Activated CD4-positive, alpha-beta memory T cell treated with anti-CD3 and anti-CD28 coated beads for 36 hours (primary cell): Measurements from ENCODE around the gene DENND1B. TPM values are rescaled to one million over a fixed set of nuclear protein-coding genes. Genes with fewer than 3 reads are reported as not detected.
"Not testable (repeated sequence)": the region's sequence is repeated elsewhere in the genome, so short reads cannot be mapped to it uniquely, and the experiment has no call there.

Experiments used
- CTCF ChIA-PET: fragments of 350-600 bp; sonication (Branson Sonifier 250); formaldehyde crosslinking; loops from one replicate; lab custom pipeline; 2021; ENCODE audit warnings: antibody characterized with exemption, inconsistent platforms; lab: Charles Lee
- POLR2A ChIA-PET: fragments of 350-600 bp; sonication (Branson Sonifier 250); formaldehyde crosslinking; loops from one replicate; lab custom pipeline; 2021; ENCODE audit warnings: antibody characterized with exemption; lab: Charles Lee
- DNase-seq: peaks from one replicate; pipeline ENCODE4 v3.0.0-alpha.2; 2020
- H3K27ac Mint-ChIP-seq: one replicate; pipeline ENCODE4 v1.8.0; 2021; ENCODE audit warnings: mixed read lengths
- H3K27me3 Mint-ChIP-seq: one replicate; pipeline ENCODE4 v1.8.0; 2021; ENCODE audit warnings: mixed read lengths
- H3K36me3 Mint-ChIP-seq: one replicate; pipeline ENCODE4 v1.8.0; 2021; ENCODE audit warnings: mixed read lengths
- H3K4me1 Mint-ChIP-seq: one replicate; pipeline ENCODE4 v1.8.0; 2021; ENCODE audit warnings: low read depth, mixed read lengths
- H3K4me3 Mint-ChIP-seq: one replicate; pipeline ENCODE4 v1.8.0; 2021; ENCODE audit warnings: mild to moderate bottlenecking, mixed read lengths
- H3K9me3 Mint-ChIP-seq: one replicate; pipeline ENCODE4 v1.8.0; 2021; ENCODE audit warnings: mixed read lengths
- intact Hi-C: fragments of 100-400 bp; cut with micrococcal nuclease; formaldehyde crosslinking; loops from one replicate; pipeline ENCODE4 v1.15.1; 2023
- total RNA-seq, 2 experiments: library from RNA; stranded (reverse); gene quantifications; one replicate each; pipeline ENCODE4 v1.2.3, GENCODE V29; 2021

Gene DENND1B
- total RNA-seq, 2 experiments from 2014 or later = 12.5 to 15.6 TPM

- ChIA-PET CTCF (no interaction called here), POLR2A (interaction anchor here (0.7 kb wide), 1 partner anchor 70 kb away, joined by 3 read pairs; no protein-coding TSS in a partner anchor)
- Mint-ChIP-seq H3K4me1 (peaks cover 71% of the 10 kb centered on the region), H3K27ac (peak overlapping the region; percentile 59), H3K27me3 (no peaks in the 10 kb centered on the region), H3K36me3 (peaks cover 15% of the 10 kb centered on the region), H3K9me3 (no peaks in the 10 kb centered on the region), H3K4me3 (peak overlapping the region; percentile 7)
- DNase-seq = no peak
- intact Hi-C loops = no loop called here
Observed at GRCh38 chr1:197768014-197768805, 7.1 kb downstream of the DENND1B start.

GRCh38 chr1:197763769-197764168 is 11.5 kb downstream of the DENND1B start:
- no peak overlapping the region for H3K27ac Mint-ChIP-seq
- intact Hi-C loops = no loop called here

GRCh38 chr1:197763307-197763706 is 12.0 kb downstream of the DENND1B start:
- POLR2A ChIA-PET = interaction anchor here (1.3 kb wide), 1 partner anchor 13 kb away, joined by 5 read pairs; no protein-coding TSS in a partner anchor
- Mint-ChIP-seq H3K27ac (no peak overlapping the region), H3K36me3 (peaks cover 6% of the 10 kb centered on the region), H3K4me3 (no peak overlapping the region), H3K9me3 (no peaks in the 10 kb centered on the region), H3K27me3 (no peaks in the 10 kb centered on the region), H3K4me1 (peaks cover 54% of the 10 kb centered on the region)
- CTCF ChIA-PET = interaction anchor here (1.2 kb wide), 1 partner anchor 10 kb away, joined by 4 read pairs; no protein-coding TSS in a partner anchor
- DNase-seq = no peak
- intact Hi-C loops = no loop called here

More at GRCh38 chr1:197763769-197764168, 11.5 kb downstream of the DENND1B start:
- POLR2A ChIA-PET = interaction anchor here (0.9 to 1.3 kb wide), 2 partner anchors 11 to 12 kb away, joined by 3 to 5 read pairs; partner anchors contain the start of gene DENND1B
- DNase-seq = no peak
- Mint-ChIP-seq H3K9me3 (no peaks in the 10 kb centered on the region), H3K4me1 (peaks cover 56% of the 10 kb centered on the region), H3K27me3 (no peaks in the 10 kb centered on the region), H3K36me3 (peaks cover 6% of the 10 kb centered on the region), H3K4me3 (no peak overlapping the region)
- CTCF ChIA-PET = no interaction called here

GRCh38 chr1:197761654-197762053 is 13.6 kb downstream of the DENND1B start:
- Mint-ChIP-seq H3K27me3 (no peaks in the 10 kb centered on the region), H3K4me1 (peaks cover 49% of the 10 kb centered on the region)

GRCh38 chr1:197755553-197755952 is 19.7 kb downstream of the DENND1B start:
- POLR2A ChIA-PET, H3K4me3 Mint-ChIP-seq, H3K27me3 Mint-ChIP-seq, H3K27ac Mint-ChIP-seq, DNase-seq, intact Hi-C loops, H3K9me3 Mint-ChIP-seq: not testable (repeated sequence)
- CTCF ChIA-PET = interaction anchor here (0.6 kb wide), 1 partner anchor 229 kb away, joined by 7 read pairs; no protein-coding TSS in a partner anchor
- Mint-ChIP-seq H3K4me1 (peaks cover 37% of the 10 kb centered on the region), H3K36me3 (peaks cover 12% of the 10 kb centered on the region)

More at GRCh38 chr1:197761654-197762053, 13.6 kb downstream of the DENND1B start:
- ChIA-PET CTCF (interaction anchor here (1.6 kb wide), 1 partner anchor 107 kb away, joined by 6 read pairs; no protein-coding TSS in a partner anchor), POLR2A (interaction anchor here (0.6 to 0.8 kb wide), 4 partner anchors 12 to 849 kb away, joined by 4 to 7 read pairs (median 5); partner anchors contain the start of gene DENND1B)
- peaks cover 2% of the 10 kb centered on the region for H3K36me3 Mint-ChIP-seq
- intact Hi-C loops = no loop called here
- no peak overlapping the region for H3K4me3 Mint-ChIP-seq
- H3K9me3 Mint-ChIP-seq = no peaks in the 10 kb centered on the region
- no peak overlapping the region for H3K27ac Mint-ChIP-seq
- no peak for DNase-seq

- Mint-ChIP-seq H3K36me3 (peaks cover 15% of the 10 kb centered on the region), H3K4me1 (peaks cover 40% of the 10 kb centered on the region)
- H3K4me3 Mint-ChIP-seq, H3K27me3 Mint-ChIP-seq, CTCF ChIA-PET, H3K9me3 Mint-ChIP-seq, H3K27ac Mint-ChIP-seq, intact Hi-C loops, DNase-seq, POLR2A ChIA-PET: not testable (repeated sequence)
Observed at GRCh38 chr1:197752652-197753164, 22.6 kb downstream of the DENND1B start.

GRCh38 chr1:197750366-197750765 is 24.9 kb downstream of the DENND1B start:
- no peak for DNase-seq
- Mint-ChIP-seq H3K4me1 (peaks cover 37% of the 10 kb centered on the region), H3K27me3 (no peaks in the 10 kb centered on the region), H3K36me3 (peaks cover 27% of the 10 kb centered on the region), H3K27ac (no peak overlapping the region), H3K4me3 (no peak overlapping the region), H3K9me3 (peaks cover 9% of the 10 kb centered on the region)
- ChIA-PET CTCF (no interaction called here), POLR2A (no interaction called here)
- intact Hi-C loops = no loop called here

- no peak overlapping the region for H3K4me3 Mint-ChIP-seq
- no peak overlapping the region for H3K27ac Mint-ChIP-seq
- DNase-seq = no peak
- H3K9me3 Mint-ChIP-seq = peaks cover 2% of the 10 kb centered on the region
- CTCF ChIA-PET = no interaction called here
- no peaks in the 10 kb centered on the region for H3K27me3 Mint-ChIP-seq
- H3K36me3 Mint-ChIP-seq = peaks cover 21% of the 10 kb centered on the region
- peaks cover 56% of the 10 kb centered on the region for H3K4me1 Mint-ChIP-seq
- POLR2A ChIA-PET = no interaction called here
- intact Hi-C loops = no loop called here
Observed at GRCh38 chr1:197745911-197746310, 29.4 kb downstream of the DENND1B start.

- peaks cover 2% of the 10 kb centered on the region for H3K9me3 Mint-ChIP-seq
- intact Hi-C loops = no loop called here
- no peak for DNase-seq
- peaks cover 21% of the 10 kb centered on the region for H3K36me3 Mint-ChIP-seq
- H3K27me3 Mint-ChIP-seq = no peaks in the 10 kb centered on the region
- H3K4me3 Mint-ChIP-seq = no peak overlapping the region
- peaks cover 53% of the 10 kb centered on the region for H3K4me1 Mint-ChIP-seq
- CTCF ChIA-PET = interaction anchor here (0.8 kb wide), 1 partner anchor 124 kb away, joined by 8 read pairs; no protein-coding TSS in a partner anchor
- POLR2A ChIA-PET = no interaction called here
- no peak overlapping the region for H3K27ac Mint-ChIP-seq
Observed at GRCh38 chr1:197744979-197745378, 30.3 kb downstream of the DENND1B start.

- Mint-ChIP-seq H3K4me3 (no peak overlapping the region), H3K27me3 (no peaks in the 10 kb centered on the region), H3K4me1 (peaks cover 56% of the 10 kb centered on the region), H3K9me3 (peaks cover 2% of the 10 kb centered on the region), H3K36me3 (peaks cover 21% of the 10 kb centered on the region), H3K27ac (no peak overlapping the region)
- CTCF ChIA-PET = no interaction called here
- DNase-seq = no peak
- intact Hi-C loops = no loop called here
- POLR2A ChIA-PET = no interaction called here
Observed at GRCh38 chr1:197743578-197743977, 31.7 kb downstream of the DENND1B start.

- CTCF ChIA-PET = no interaction called here
- Mint-ChIP-seq H3K27me3 (no peaks in the 10 kb centered on the region), H3K4me1 (peaks cover 64% of the 10 kb centered on the region), H3K9me3 (peaks cover 2% of the 10 kb centered on the region), H3K36me3 (peaks cover 8% of the 10 kb centered on the region), H3K27ac (no peak overlapping the region), H3K4me3 (no peak overlapping the region)
- DNase-seq = no peak
- intact Hi-C loops = no loop called here
- POLR2A ChIA-PET = no interaction called here
Observed at GRCh38 chr1:197740992-197741391, 34.3 kb downstream of the DENND1B start.

- Mint-ChIP-seq H3K4me3 (no peak overlapping the region), H3K9me3 (peaks cover 7% of the 10 kb centered on the region), H3K27me3 (no peaks in the 10 kb centered on the region), H3K4me1 (peaks cover 56% of the 10 kb centered on the region), H3K36me3 (peaks cover 8% of the 10 kb centered on the region), H3K27ac (no peak overlapping the region)
- DNase-seq = no peak
- ChIA-PET CTCF (no interaction called here), POLR2A (no interaction called here)
- intact Hi-C loops = no loop called here
Observed at GRCh38 chr1:197738927-197739326, 36.4 kb downstream of the DENND1B start.
